Endodermal cell (in vitro differentiated cells): ENCODE measurements around the gene TJAP1. TPM values are rescaled to one million over a fixed set of nuclear protein-coding genes. Genes with fewer than 3 reads are reported as not detected.

Experiments used
- DNase-seq: peaks from one replicate; pipeline ENCODE4 v3.0.0-alpha.2; 2017
- H3K27ac ChIP-seq: 2 replicates; pipeline ENCODE4 v1.5.1; 2013; ENCODE audit warnings: mild to moderate bottlenecking, low read depth, low read length, moderate library complexity
- H3K27me3 ChIP-seq: 2 replicates; pipeline ENCODE4 v1.6.1; 2013; ENCODE audit warnings: mild to moderate bottlenecking, low read length, moderate library complexity; ENCODE audit not compliant: insufficient read depth, control insufficient read depth, poor library complexity, severe bottlenecking
- H3K36me3 ChIP-seq: 2 replicates; pipeline ENCODE4 v1.7.0; 2013; ENCODE audit warnings: mild to moderate bottlenecking, low read length, moderate library complexity; ENCODE audit not compliant: control insufficient read depth, insufficient read depth
- H3K4me1 ChIP-seq: one replicate; pipeline ENCODE4 v1.7.0; 2013; ENCODE audit warnings: low read length; ENCODE audit not compliant: control insufficient read depth, insufficient read depth
- H3K4me3 ChIP-seq: 2 replicates; pipeline ENCODE4 v1.5.1; 2013; ENCODE audit warnings: mild to moderate bottlenecking, low read length, moderate library complexity
- H3K9ac ChIP-seq: 2 replicates; pipeline ENCODE4 v1.6.1; 2013; ENCODE audit warnings: mild to moderate bottlenecking, low read length, moderate library complexity; ENCODE audit not compliant: poor library complexity, severe bottlenecking; ENCODE audit errors: extremely low read depth
- H3K9me3 ChIP-seq: 2 replicates; pipeline ENCODE4 v1.6.1; 2013; ENCODE audit warnings: mild to moderate bottlenecking, low read length, moderate library complexity; ENCODE audit not compliant: control insufficient read depth
- H3K27ac Mint-ChIP-seq: 2 replicates; pipeline ENCODE4 v1.8.0; 2020; ENCODE audit warnings: mixed read lengths
- H3K27me3 Mint-ChIP-seq: 2 replicates; pipeline ENCODE4 v1.8.0; 2021; ENCODE audit warnings: mild to moderate bottlenecking, mixed read lengths; ENCODE audit not compliant: insufficient read depth
- H3K36me3 Mint-ChIP-seq: 2 replicates; pipeline ENCODE4 v1.8.0; 2020; ENCODE audit warnings: low read depth, mixed read lengths
- H3K4me1 Mint-ChIP-seq: 2 replicates; pipeline ENCODE4 v1.8.0; 2020; ENCODE audit warnings: mixed read lengths
- H3K4me3 Mint-ChIP-seq: 2 replicates; pipeline ENCODE4 v1.8.0; 2020; ENCODE audit warnings: mild to moderate bottlenecking, moderate library complexity, mixed read lengths
- H3K9me3 Mint-ChIP-seq: 2 replicates; pipeline ENCODE4 v1.8.0; 2020; ENCODE audit warnings: mild to moderate bottlenecking, mixed read lengths
- WGBS, 2 experiments: methylation state at CpG; one replicate each; pipeline versions ENCODE4 v1.1.5 to v1.1.7; 2013; ENCODE audit warnings: missing lambda C conversion rate in 2 of 2, mixed read lengths in 1 of 2; ENCODE audit not compliant: insufficient coverage in 1 of 2, insufficient read length in 1 of 2; 5-methylcytosine and 5-hydroxymethylcytosine counted together
- total RNA-seq, 2 donors: library from RNA; stranded (reverse); fragmentation: NEBNext Ultra II Directional in 1 of 2; extraction: Animal tissue kit (Norgen Biotek cat#: 25700) in 1 of 2; gene quantifications; 2 replicates in 1 of 2; 3 replicates in 1 of 2; pipeline ENCODE4 v1.2.1, GENCODE V29; 2021
- TF ChIP-seq, protein P1 (sequence below): fragments of 200-600 bp; sonication (generic); conservative IDR thresholded peaks from 2 replicates; pipeline ENCODE4 v1.5.0; 2021; ENCODE audit warnings: antibody characterized with exemption, mild to moderate bottlenecking

TJAP1 gene
- total RNA-seq, 2 donors from 2014 or later, result 44.3 to 50.2 TPM

DNA sequence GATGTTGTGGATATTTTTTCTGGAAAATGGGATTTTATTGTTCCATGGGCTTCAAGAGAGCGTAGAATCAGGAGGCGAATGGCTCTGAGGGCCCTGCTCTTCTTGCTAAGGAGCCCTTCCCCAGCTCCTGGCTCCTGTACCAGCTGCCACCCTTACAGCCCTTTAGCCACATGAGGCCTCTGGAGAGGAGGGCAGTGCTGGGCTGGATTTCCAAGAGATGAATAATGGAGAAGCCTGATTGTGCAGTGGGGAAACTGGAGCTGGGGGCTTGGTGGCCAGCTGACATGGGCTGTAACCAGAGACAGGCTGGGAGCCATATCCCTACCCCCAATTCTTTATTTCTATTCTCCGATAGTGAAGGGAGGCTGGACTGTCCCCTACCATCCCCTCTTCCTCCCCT lies 23.6 kb downstream of the TJAP1 start:
- DNase-seq, result no peak
- Histone ChIP-seq H3K36me3 (peaks cover 53% of the 10 kb centered on the region), H3K9me3 (no peaks in the 10 kb centered on the region), H3K4me3 (no peak overlapping the region), H3K9ac (no peak overlapping the region), H3K4me1 (no peaks in the 10 kb centered on the region), H3K27me3 (no peaks in the 10 kb centered on the region), H3K27ac (no peak overlapping the region)
- no peaks in the 10 kb centered on the region for H3K9me3 Mint-ChIP-seq
- H3K27ac Mint-ChIP-seq, result no peak overlapping the region
- no peaks in the 10 kb centered on the region for H3K27me3 Mint-ChIP-seq
- 93 to 100% methylated on average over 3 of the region's 3 CpGs for WGBS, 2 experiments
- H3K4me1 Mint-ChIP-seq, result peaks cover 4% of the 10 kb centered on the region
- TF ChIP-seq, protein P1, sequence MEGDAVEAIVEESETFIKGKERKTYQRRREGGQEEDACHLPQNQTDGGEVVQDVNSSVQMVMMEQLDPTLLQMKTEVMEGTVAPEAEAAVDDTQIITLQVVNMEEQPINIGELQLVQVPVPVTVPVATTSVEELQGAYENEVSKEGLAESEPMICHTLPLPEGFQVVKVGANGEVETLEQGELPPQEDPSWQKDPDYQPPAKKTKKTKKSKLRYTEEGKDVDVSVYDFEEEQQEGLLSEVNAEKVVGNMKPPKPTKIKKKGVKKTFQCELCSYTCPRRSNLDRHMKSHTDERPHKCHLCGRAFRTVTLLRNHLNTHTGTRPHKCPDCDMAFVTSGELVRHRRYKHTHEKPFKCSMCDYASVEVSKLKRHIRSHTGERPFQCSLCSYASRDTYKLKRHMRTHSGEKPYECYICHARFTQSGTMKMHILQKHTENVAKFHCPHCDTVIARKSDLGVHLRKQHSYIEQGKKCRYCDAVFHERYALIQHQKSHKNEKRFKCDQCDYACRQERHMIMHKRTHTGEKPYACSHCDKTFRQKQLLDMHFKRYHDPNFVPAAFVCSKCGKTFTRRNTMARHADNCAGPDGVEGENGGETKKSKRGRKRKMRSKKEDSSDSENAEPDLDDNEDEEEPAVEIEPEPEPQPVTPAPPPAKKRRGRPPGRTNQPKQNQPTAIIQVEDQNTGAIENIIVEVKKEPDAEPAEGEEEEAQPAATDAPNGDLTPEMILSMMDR, result no peak
- peaks cover 60% of the 10 kb centered on the region for H3K36me3 Mint-ChIP-seq
- no peak overlapping the region for H3K4me3 Mint-ChIP-seq

- Histone ChIP-seq H3K9ac (no peak overlapping the region), H3K27me3 (peaks cover 2% of the 10 kb centered on the region), H3K27ac (no peak overlapping the region), H3K4me3 (no peak overlapping the region), H3K36me3 (peaks cover 48% of the 10 kb centered on the region), H3K4me1 (no peaks in the 10 kb centered on the region), H3K9me3 (no peaks in the 10 kb centered on the region)
- TF ChIP-seq, protein P1, result no peak
- 93% methylated on average over 4 of the region's 4 CpGs; no CpG with 5 or more reads in 1 of the 2 experiments for WGBS, 2 experiments
- Mint-ChIP-seq H3K4me3 (no peak overlapping the region), H3K27me3 (peaks cover 9% of the 10 kb centered on the region), H3K4me1 (no peaks in the 10 kb centered on the region), H3K9me3 (no peaks in the 10 kb centered on the region), H3K27ac (peak overlapping the region; percentile 17), H3K36me3 (peaks cover 60% of the 10 kb centered on the region)
- no peak for DNase-seq
These were observed 25.3 kb downstream of the TJAP1 start for GRCh38 chr6:43502666-43503065.

DNA sequence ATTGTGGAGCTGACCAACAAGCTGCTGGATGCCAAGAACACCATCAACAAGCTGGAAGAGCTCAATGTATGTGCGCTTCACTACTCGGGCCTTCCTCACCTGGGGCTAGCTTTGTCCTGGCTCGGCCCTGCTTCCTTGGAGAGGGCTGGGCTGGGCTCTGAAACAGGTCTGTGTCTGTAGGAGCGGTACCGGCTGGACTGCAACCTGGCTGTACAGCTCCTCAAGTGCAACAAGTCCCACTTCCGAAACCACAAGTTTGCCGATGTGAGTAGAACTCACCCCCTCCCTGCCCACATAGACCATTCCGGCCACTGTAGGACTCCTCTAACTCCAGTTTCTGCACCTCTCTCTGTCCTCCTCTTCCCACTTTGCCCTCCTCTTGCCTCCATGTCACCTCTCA lies 26.1 kb downstream of the TJAP1 start:
- Mint-ChIP-seq H3K9me3 (no peaks in the 10 kb centered on the region), H3K27me3 (peaks cover 16% of the 10 kb centered on the region), H3K4me3 (no peak overlapping the region), H3K27ac (no peak overlapping the region), H3K36me3 (peaks cover 56% of the 10 kb centered on the region), H3K4me1 (no peaks in the 10 kb centered on the region)
- Histone ChIP-seq H3K4me3 (no peak overlapping the region), H3K27me3 (peaks cover 10% of the 10 kb centered on the region), H3K9ac (no peak overlapping the region), H3K9me3 (no peaks in the 10 kb centered on the region), H3K36me3 (peaks cover 41% of the 10 kb centered on the region), H3K27ac (no peak overlapping the region), H3K4me1 (no peaks in the 10 kb centered on the region)
- WGBS, 2 experiments, result 94 to 98% methylated on average over 5 to 8 of the region's 8 CpGs
- DNase-seq, result no peak
- TF ChIP-seq, protein P1, result no peak
